ENCODE data around the gene CREB5. TPM values are rescaled to one million over a fixed set of nuclear protein-coding genes. Genes with fewer than 3 reads are reported as not detected.
"Not testable (repeated sequence)": the region's sequence is repeated elsewhere in the genome, so short reads cannot be mapped to it uniquely, and the experiment has no call there.

Gene CREB5
- polyA plus RNA-seq, 3 donors from 2014 or later: 0.37 TPM; not detected in 2

GRCh38 chr7:28591725-28592349 lies 179.5 kb downstream of the CREB5 start:
- Mint-ChIP-seq H3K27ac (no peak overlapping the region), H3K27me3 (ENCODE audit: low read depth in 3 of 3) (peaks cover 0 to 3% (median 0%) of the 10 kb centered on the region in 3 donors)

GRCh38 chr7:28592861-28593260 lies 180.5 kb downstream of the CREB5 start:
- H3K36me3 Mint-ChIP-seq: no peaks in the 10 kb centered on the region
- no peak overlapping the region for H3K4me3 Mint-ChIP-seq
- no peaks in the 10 kb centered on the region for H3K9me3 Mint-ChIP-seq
- H3K4me1 Mint-ChIP-seq: peaks cover 0 to 7% of the 10 kb centered on the region in 2 donors
- no peak overlapping the region for H3K27ac Mint-ChIP-seq
- DNase-seq: no peak
- peaks cover 0 to 3% (median 0%) of the 10 kb centered on the region in 3 donors for H3K27me3 Mint-ChIP-seq (ENCODE audit: low read depth in 3 of 3)

More at GRCh38 chr7:28591725-28592349, 179.5 kb downstream of the CREB5 start:
- no peaks in the 10 kb centered on the region for H3K36me3 Mint-ChIP-seq
- H3K4me3 Mint-ChIP-seq: no peak overlapping the region
- no peak for DNase-seq
- peaks cover 0 to 7% of the 10 kb centered on the region in 2 donors for H3K4me1 Mint-ChIP-seq
- no peaks in the 10 kb centered on the region for H3K9me3 Mint-ChIP-seq

- H3K4me1 Mint-ChIP-seq: peaks cover 0 to 7% of the 10 kb centered on the region in 2 donors
- no peak overlapping the region for H3K4me3 Mint-ChIP-seq
- no peaks in the 10 kb centered on the region for H3K36me3 Mint-ChIP-seq
- H3K27me3 Mint-ChIP-seq (ENCODE audit: low read depth in 3 of 3): peaks cover 0 to 3% (median 0%) of the 10 kb centered on the region in 3 donors
- no peak for DNase-seq
- peaks cover 0 to under 1% (median 0%) of the 10 kb centered on the region in 6 donors for H3K9me3 Mint-ChIP-seq
- H3K27ac Mint-ChIP-seq: no peak overlapping the region
Measured at GRCh38 chr7:28595076-28595475, 182.8 kb downstream of the CREB5 start.

- H3K27ac Mint-ChIP-seq: no peak overlapping the region
- H3K27me3 Mint-ChIP-seq (ENCODE audit: low read depth in 3 of 3): peaks cover 0 to under 1% (median 0%) of the 10 kb centered on the region in 3 donors
- H3K4me1 Mint-ChIP-seq: peaks cover 0 to 7% of the 10 kb centered on the region in 2 donors
- peaks cover 0 to 2% (median 0%) of the 10 kb centered on the region in 6 donors for H3K9me3 Mint-ChIP-seq
- H3K36me3 Mint-ChIP-seq: no peaks in the 10 kb centered on the region
- no peak overlapping the region for H3K4me3 Mint-ChIP-seq
- no peak for DNase-seq
Measured at GRCh38 chr7:28595801-28596200, 183.5 kb downstream of the CREB5 start.

GRCh38 chr7:28596245-28596935 lies 184.1 kb downstream of the CREB5 start:
- peaks cover 0 to 3% (median 0%) of the 10 kb centered on the region in 6 donors for H3K9me3 Mint-ChIP-seq
- peaks cover 0 to 3% of the 10 kb centered on the region in 2 donors for H3K4me1 Mint-ChIP-seq
- H3K36me3 Mint-ChIP-seq: no peaks in the 10 kb centered on the region
- peaks cover 0 to 2% (median 0%) of the 10 kb centered on the region in 3 donors for H3K27me3 Mint-ChIP-seq (ENCODE audit: low read depth in 3 of 3)
- H3K27ac Mint-ChIP-seq: no peak overlapping the region
- DNase-seq: no peak
- no peak overlapping the region for H3K4me3 Mint-ChIP-seq

GRCh38 chr7:28597284-28597683 lies 185.0 kb downstream of the CREB5 start:
- H3K4me1 Mint-ChIP-seq: no peaks in the 10 kb centered on the region
- no peak overlapping the region for H3K4me3 Mint-ChIP-seq
- no peaks in the 10 kb centered on the region for H3K36me3 Mint-ChIP-seq
- DNase-seq: no peak
- peaks cover 0 to 3% (median 0%) of the 10 kb centered on the region in 6 donors for H3K9me3 Mint-ChIP-seq
- H3K27me3 Mint-ChIP-seq (ENCODE audit: low read depth in 3 of 3): peaks cover 0 to 2% (median 0%) of the 10 kb centered on the region in 3 donors
- H3K27ac Mint-ChIP-seq: no peak overlapping the region

GRCh38 chr7:28598037-28598436 lies 185.7 kb downstream of the CREB5 start:
- not testable (repeated sequence) for H3K36me3 Mint-ChIP-seq; H3K4me1 Mint-ChIP-seq; H3K9me3 Mint-ChIP-seq; H3K27me3 Mint-ChIP-seq (ENCODE audit: low read depth in 3 of 3); H3K27ac Mint-ChIP-seq; DNase-seq; H3K4me3 Mint-ChIP-seq

- Mint-ChIP-seq H3K27ac (no peak overlapping the region), H3K36me3 (no peaks in the 10 kb centered on the region), H3K4me1 (no peaks in the 10 kb centered on the region), H3K4me3 (no peak overlapping the region), H3K9me3 (peaks cover 0 to 3% (median 0%) of the 10 kb centered on the region in 6 donors), H3K27me3 (ENCODE audit: low read depth in 3 of 3) (peaks cover 0 to 3% (median 2%) of the 10 kb centered on the region in 3 donors)
- DNase-seq: no peak
Measured at GRCh38 chr7:28598586-28598985, 186.3 kb downstream of the CREB5 start.

GRCh38 chr7:28599411-28599810 lies 187.1 kb downstream of the CREB5 start:
- peaks cover 0 to 3% (median 2%) of the 10 kb centered on the region in 3 donors for H3K27me3 Mint-ChIP-seq (ENCODE audit: low read depth in 3 of 3)
- peaks cover 0 to 3% (median 0%) of the 10 kb centered on the region in 6 donors for H3K9me3 Mint-ChIP-seq
- DNase-seq: no peak
- H3K4me3 Mint-ChIP-seq: no peak overlapping the region
- no peaks in the 10 kb centered on the region for H3K36me3 Mint-ChIP-seq
- no peak overlapping the region for H3K27ac Mint-ChIP-seq
- H3K4me1 Mint-ChIP-seq: no peaks in the 10 kb centered on the region

- peaks cover 0 to 3% (median 0%) of the 10 kb centered on the region in 6 donors for H3K9me3 Mint-ChIP-seq
- H3K27ac Mint-ChIP-seq: no peak overlapping the region
- no peak for DNase-seq
- H3K27me3 Mint-ChIP-seq (ENCODE audit: low read depth in 3 of 3): peaks cover 0 to 6% (median 2%) of the 10 kb centered on the region in 3 donors
- peaks cover 2 to 6% of the 10 kb centered on the region in 2 donors for H3K4me1 Mint-ChIP-seq
- H3K36me3 Mint-ChIP-seq: no peaks in the 10 kb centered on the region
- no peak overlapping the region for H3K4me3 Mint-ChIP-seq
Measured at GRCh38 chr7:28602282-28602681, 190.0 kb downstream of the CREB5 start.

- Mint-ChIP-seq H3K27me3 (ENCODE audit: low read depth in 3 of 3) (peaks cover 2 to 11% (median 6%) of the 10 kb centered on the region in 3 donors), H3K27ac (no peak overlapping the region), H3K4me1 (peaks cover 2 to 6% of the 10 kb centered on the region in 2 donors), H3K9me3 (peaks cover 0 to 2% (median 0%) of the 10 kb centered on the region in 6 donors), H3K4me3 (no peak overlapping the region), H3K36me3 (no peaks in the 10 kb centered on the region)
- DNase-seq: no peak
Measured at GRCh38 chr7:28605427-28606085, 193.2 kb downstream of the CREB5 start.

- DNase-seq: no peak
- Mint-ChIP-seq H3K27ac (no peak overlapping the region), H3K27me3 (ENCODE audit: low read depth in 3 of 3) (peaks cover 0 to 11% (median 6%) of the 10 kb centered on the region in 3 donors), H3K4me3 (no peak overlapping the region), H3K4me1 (peaks cover 2 to 6% of the 10 kb centered on the region in 2 donors), H3K36me3 (no peaks in the 10 kb centered on the region), H3K9me3 (peaks cover 0 to 2% (median 0%) of the 10 kb centered on the region in 6 donors)
Measured at GRCh38 chr7:28606421-28606820, 194.1 kb downstream of the CREB5 start.

GRCh38 chr7:28607855-28608193 lies 195.5 kb downstream of the CREB5 start:
- Mint-ChIP-seq H3K36me3 (no peaks in the 10 kb centered on the region), H3K27me3 (ENCODE audit: low read depth in 3 of 3) (peaks cover 0 to 13% (median 6%) of the 10 kb centered on the region in 3 donors), H3K4me3 (no peak overlapping the region), H3K27ac (no peak overlapping the region), H3K4me1 (peaks cover 2 to 6% of the 10 kb centered on the region in 2 donors), H3K9me3 (peaks cover 0 to 2% (median 0%) of the 10 kb centered on the region in 6 donors)
- no peak for DNase-seq

- Mint-ChIP-seq H3K27me3 (ENCODE audit: low read depth in 3 of 3) (peaks cover 0 to 12% (median 6%) of the 10 kb centered on the region in 3 donors), H3K36me3 (no peaks in the 10 kb centered on the region), H3K4me3 (no peak overlapping the region), H3K4me1 (peaks cover 2 to 6% of the 10 kb centered on the region in 2 donors), H3K27ac (no peak overlapping the region), H3K9me3 (peaks cover 0 to 2% (median 0%) of the 10 kb centered on the region in 6 donors)
- no peak for DNase-seq
Measured at GRCh38 chr7:28608237-28608656, 195.9 kb downstream of the CREB5 start.
